Naive thymus-derived CD4-positive, alpha-beta T cell (primary cell): ENCODE data around the gene RACGAP1. TPM values are rescaled to one million over a fixed set of nuclear protein-coding genes. Genes with fewer than 3 reads are reported as not detected.

ENCODE experiments used
- ATAC-seq: fragments of 150-1000 bp; cut with Tn5 transposase; 2 replicates; pipeline ENCODE4 v1.10.0; 2021; ENCODE audit warnings: mild to moderate bottlenecking, moderate library complexity
- CTCF ChIA-PET: fragments of 350-600 bp; sonication (Branson Sonifier 250); formaldehyde crosslinking; loops from one replicate; lab custom pipeline; 2021; ENCODE audit warnings: antibody characterized with exemption; lab: Charles Lee
- POLR2A ChIA-PET: fragments of 350-600 bp; sonication (Branson Sonifier 250); formaldehyde crosslinking; loops from one replicate; lab custom pipeline; 2021; ENCODE audit warnings: antibody characterized with exemption, inconsistent platforms; lab: Charles Lee
- DNase-seq, 9 donors: peaks; one replicate each; pipeline versions ENCODE4 v3.0.0 to v3.0.0-alpha.2; 2020 to 2022; ENCODE audit warnings: mixed read lengths in 1 of 9
- H3K27ac ChIP-seq: one replicate; pipeline ENCODE4 v1.7.0; 2013; ENCODE audit warnings: mild to moderate bottlenecking, low read depth, low read length, moderate library complexity
- H3K27me3 ChIP-seq, 2 donors: one replicate each; pipeline ENCODE4 v1.7.0; 2013; ENCODE audit warnings: low read length in 2 of 2, mild to moderate bottlenecking in 2 of 2, moderate library complexity in 2 of 2; ENCODE audit not compliant: control insufficient read depth in 2 of 2, insufficient read depth in 2 of 2
- H3K36me3 ChIP-seq, 3 experiments: 1 replicate in 2 of 3; 2 replicates in 1 of 3; pipeline ENCODE4 v1.7.0; 2013; ENCODE audit warnings: low read length in 3 of 3, mild to moderate bottlenecking in 3 of 3, moderate library complexity in 1 of 3; ENCODE audit not compliant: insufficient read depth in 3 of 3, control insufficient read depth in 2 of 3
- H3K4me1 ChIP-seq, 2 donors: one replicate each; pipeline ENCODE4 v1.7.0; 2013; ENCODE audit warnings: low read length in 2 of 2, mild to moderate bottlenecking in 2 of 2, moderate library complexity in 1 of 2; ENCODE audit not compliant: control insufficient read depth in 2 of 2, insufficient read depth in 2 of 2
- H3K4me3 ChIP-seq: 2 replicates; pipeline ENCODE4 v1.7.0; 2013; ENCODE audit warnings: mild to moderate bottlenecking, low read length
- H3K9me3 ChIP-seq, 3 experiments: 1 replicate in 2 of 3; 2 replicates in 1 of 3; pipeline ENCODE4 v1.7.0; 2013; ENCODE audit warnings: low read length in 3 of 3; ENCODE audit not compliant: control insufficient read depth in 2 of 3
- H3K27ac Mint-ChIP-seq, 9 donors: one replicate each; pipeline ENCODE4 v1.8.0; 2020 to 2022; ENCODE audit warnings: mixed read lengths in 9 of 9, mild to moderate bottlenecking in 8 of 9, moderate library complexity in 5 of 9, inconsistent platforms in 2 of 9
- H3K27me3 Mint-ChIP-seq, 5 donors: one replicate each; pipeline ENCODE4 v1.8.0; 2021 to 2022; ENCODE audit warnings: mixed read lengths in 5 of 5, mild to moderate bottlenecking in 1 of 5
- H3K36me3 Mint-ChIP-seq, 5 donors: one replicate each; pipeline ENCODE4 v1.8.0; 2020 to 2022; ENCODE audit warnings: mixed read lengths in 5 of 5, mild to moderate bottlenecking in 3 of 5, inconsistent platforms in 1 of 5
- H3K4me1 Mint-ChIP-seq, 7 donors: one replicate each; pipeline ENCODE4 v1.8.0; 2020 to 2022; ENCODE audit warnings: mixed read lengths in 7 of 7, mild to moderate bottlenecking in 3 of 7, inconsistent platforms in 1 of 7
- H3K4me3 Mint-ChIP-seq, 10 donors: one replicate each; pipeline ENCODE4 v1.8.0; 2020 to 2022; ENCODE audit warnings: mild to moderate bottlenecking in 10 of 10, mixed read lengths in 10 of 10, moderate library complexity in 6 of 10, inconsistent platforms in 2 of 10
- H3K9me3 Mint-ChIP-seq, 11 donors: one replicate each; pipeline ENCODE4 v1.8.0; 2020 to 2022; ENCODE audit warnings: mixed read lengths in 11 of 11, mild to moderate bottlenecking in 4 of 11, inconsistent platforms in 1 of 11, moderate library complexity in 1 of 11
- intact Hi-C, 2 donors: fragments of 100-400 bp; cut with micrococcal nuclease; formaldehyde crosslinking; loops; one replicate each; pipeline ENCODE4 v1.15.1; 2023
- polyA plus RNA-seq, 2 donors: library from polyadenylated mRNA; unstranded; fragments of 300-500 nt; fragmentation: Illumina TruSeq; gene quantifications; one replicate each; pipeline ENCODE4 v1.2.3, GENCODE V29; 2021
- total RNA-seq, 6 experiments: library from RNA in 5 of 6; stranded (reverse) in 5 of 6; gene quantifications; 1 replicate in 5 of 6; 2 replicates in 1 of 6; pipeline ENCODE4 v1.2.3 and lab custom pipeline; 2021 to 2026

RACGAP1 gene
- total and polyA plus RNA-seq, 7 experiments from 2014 or later = 4.2 to 111 (median 8.6) TPM

DNA sequence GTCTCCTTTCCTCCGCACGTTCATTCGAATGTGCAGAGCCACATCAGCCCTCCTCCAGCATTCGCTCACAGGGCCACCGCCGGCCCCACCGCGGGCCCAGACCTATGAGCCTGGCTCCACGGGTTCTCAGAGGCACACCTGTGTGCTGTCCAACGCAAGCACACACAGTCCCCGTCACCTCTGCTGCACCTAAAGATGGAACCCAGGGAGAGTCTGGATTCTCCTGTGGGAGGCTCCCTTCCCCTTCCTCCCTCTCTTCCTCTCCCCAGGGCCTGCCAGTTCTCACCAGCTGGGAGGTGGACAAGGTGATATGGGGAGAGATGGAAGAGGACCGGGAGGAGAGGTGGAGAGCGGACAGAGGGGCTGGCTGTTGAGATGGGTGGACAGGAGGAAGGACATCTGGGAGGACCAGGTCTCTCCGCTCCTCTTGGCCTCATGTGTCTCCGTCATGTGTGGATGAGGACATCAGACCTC lies 57.5 kb downstream of the RACGAP1 start:
- Mint-ChIP-seq H3K9me3 (peaks cover 0 to 1% (median 0%) of the 10 kb centered on the region in 11 donors), H3K4me3 (peak overlapping the region; percentile 29 to 83 (median 80)), H3K27ac (no peak overlapping the region), H3K27me3 (peaks cover 27 to 36% (median 30%) of the 10 kb centered on the region in 5 donors), H3K36me3 (no peaks in the 10 kb centered on the region), H3K4me1 (peaks cover 0 to 12% (median 4%) of the 10 kb centered on the region in 7 donors)
- Histone ChIP-seq H3K36me3 (no peaks in the 10 kb centered on the region), H3K4me3 (peak overlapping the region; percentile 81), H3K27ac (no peak overlapping the region), H3K4me1 (peaks cover 0 to 9% of the 10 kb centered on the region in 2 donors), H3K27me3 (no peaks in the 10 kb centered on the region), H3K9me3 (no peaks in the 10 kb centered on the region)
- no peak for DNase-seq
- peak; percentile 5 for ATAC-seq
- ChIA-PET CTCF (interaction anchor here (0.7 to 4.5 kb wide), 20 partner anchors 9 to 209 kb away, joined by 3 to 42 read pairs (median 6); partner anchors contain the start of genes CERS5 and FAIM2), POLR2A (no interaction called here)
- intact Hi-C loops = loop anchor here (1.0 to 2.0 kb wide), 6 partner anchors 57 to 227 kb away; partner anchors contain the start of genes RACGAP1 (in 1 of the 2) and TMBIM6 (in 1 of the 2)

DNA sequence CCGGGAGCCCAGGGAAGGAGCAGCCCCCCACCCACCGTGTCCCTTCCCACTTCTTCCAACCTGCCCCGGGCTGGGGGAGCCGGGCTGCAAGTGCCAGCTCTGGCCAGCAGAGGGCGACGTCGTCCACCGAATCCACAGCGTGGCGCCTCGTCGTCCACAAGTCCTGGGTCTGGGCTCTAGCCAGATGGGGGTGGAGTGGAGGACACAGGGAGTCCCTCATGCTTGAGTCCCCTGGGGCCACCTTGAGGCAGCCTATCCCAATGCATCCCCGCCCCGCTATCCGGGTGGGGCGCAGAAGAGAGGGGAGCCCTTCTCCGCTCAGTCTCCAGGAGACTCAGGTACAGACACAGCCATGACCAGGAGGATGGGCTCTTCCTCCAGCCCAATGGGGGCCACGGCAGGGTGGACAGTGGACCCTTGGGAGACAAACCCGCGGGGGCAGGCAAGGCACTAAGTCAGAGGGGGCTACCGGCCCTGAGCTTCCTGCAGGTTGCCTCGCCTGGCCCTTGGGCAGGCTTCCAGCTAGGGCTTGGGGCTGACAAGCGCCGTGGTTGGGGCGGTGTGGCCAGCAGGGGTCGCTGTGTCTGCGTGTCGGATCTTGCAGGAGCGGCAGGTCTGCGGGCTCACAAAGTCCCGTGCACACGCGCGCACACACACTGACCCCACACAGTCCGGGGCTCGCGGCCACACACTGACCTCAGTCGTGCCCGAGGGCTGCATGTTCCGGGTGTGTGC lies 58.1 kb downstream of the RACGAP1 start:
- Histone ChIP-seq H3K27me3 (no peaks in the 10 kb centered on the region), H3K9me3 (no peaks in the 10 kb centered on the region), H3K4me3 (peak overlapping the region; percentile 81), H3K4me1 (peaks cover 0 to 9% of the 10 kb centered on the region in 2 donors), H3K36me3 (no peaks in the 10 kb centered on the region), H3K27ac (no peak overlapping the region)
- Mint-ChIP-seq H3K4me1 (peaks cover 0 to 12% (median 4%) of the 10 kb centered on the region in 7 donors), H3K27me3 (peaks cover 31 to 41% (median 35%) of the 10 kb centered on the region in 5 donors), H3K36me3 (no peaks in the 10 kb centered on the region), H3K4me3 (peak overlapping the region; percentile 70 to 83 (median 80)), H3K9me3 (peaks cover 0 to 4% (median 0%) of the 10 kb centered on the region in 11 donors), H3K27ac (peak overlapping the region in 1 of 9 donors; percentile 14)
- CTCF ChIA-PET = interaction anchor here (0.6 to 4.5 kb wide), 24 partner anchors 9 to 244 kb away, joined by 3 to 42 read pairs (median 5); partner anchors contain the start of genes CERS5 and FAIM2
- intact Hi-C loops = loop anchor here (1.0 to 2.0 kb wide), 6 partner anchors 58 to 226 kb away; partner anchors contain the start of genes RACGAP1 (in 1 of the 2) and TMBIM6 (in 1 of the 2)
- POLR2A ChIA-PET = no interaction called here
- ATAC-seq = peak; percentile 93
- peak; percentile 81 to 98 (median 93) for DNase-seq

DNA sequence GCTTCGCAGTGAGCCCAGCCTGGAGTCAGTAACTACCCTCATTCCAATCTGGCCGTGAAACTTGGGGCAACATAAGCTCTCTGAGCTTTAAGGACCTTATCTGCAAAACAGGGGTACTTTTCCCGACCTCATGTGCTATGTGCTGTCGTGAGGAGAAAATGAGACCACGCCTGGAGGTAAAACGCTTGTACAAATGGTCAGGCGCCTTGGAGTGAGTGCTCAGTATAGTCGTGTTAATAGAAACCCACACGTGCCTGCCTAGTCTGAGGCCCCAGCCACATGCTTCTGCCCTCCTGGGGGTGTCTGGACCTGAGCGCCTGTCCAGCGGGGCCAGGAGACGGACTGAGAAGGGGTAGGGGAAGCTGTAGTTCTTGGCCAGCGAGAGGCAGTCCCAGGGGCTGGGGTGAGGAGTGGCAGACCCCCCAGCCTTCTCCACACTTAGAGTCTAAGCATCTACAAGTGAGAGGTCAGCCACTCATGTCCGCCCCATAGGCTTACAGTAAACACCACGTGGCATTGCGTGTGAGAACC lies 58.7 kb downstream of the RACGAP1 start:
- no peak for ATAC-seq
- no peak overlapping the region for H3K27ac Mint-ChIP-seq
- no peak overlapping the region for H3K27ac ChIP-seq

DNA sequence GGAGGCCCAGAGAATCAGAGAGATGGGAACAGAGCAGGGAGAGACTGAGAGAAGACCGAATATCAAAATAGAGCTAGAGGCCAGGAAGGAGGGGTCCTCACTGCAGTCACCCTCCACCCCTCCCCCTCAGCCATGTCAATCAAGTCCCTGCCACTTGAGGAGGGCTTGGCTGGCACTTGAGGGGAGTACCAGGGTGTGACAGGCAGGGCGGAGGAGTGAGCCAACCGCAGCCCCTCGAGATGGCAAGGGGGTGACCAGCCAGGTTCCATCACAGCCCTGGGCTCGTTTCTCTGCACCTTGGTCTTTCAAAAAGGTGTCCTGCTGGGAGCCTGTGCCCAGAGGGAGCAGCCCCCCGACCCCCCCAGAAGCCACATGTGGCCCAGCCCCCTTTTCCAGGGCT lies 59.5 kb downstream of the RACGAP1 start:
- Mint-ChIP-seq H3K27ac (no peak overlapping the region), H3K4me3 (no peak overlapping the region), H3K9me3 (peaks cover 0 to 4% (median 0%) of the 10 kb centered on the region in 11 donors), H3K4me1 (peaks cover under 1 to 15% (median 4%) of the 10 kb centered on the region in 7 donors), H3K36me3 (no peaks in the 10 kb centered on the region), H3K27me3 (peaks cover 31 to 46% (median 37%) of the 10 kb centered on the region in 5 donors)
- Histone ChIP-seq H3K27me3 (no peaks in the 10 kb centered on the region), H3K4me1 (peaks cover 0 to 9% of the 10 kb centered on the region in 2 donors), H3K4me3 (no peak overlapping the region), H3K36me3 (no peaks in the 10 kb centered on the region), H3K9me3 (no peaks in the 10 kb centered on the region), H3K27ac (no peak overlapping the region)
- ATAC-seq (no peak), DNase-seq (no peak)
- intact Hi-C loops = loop anchor here in 1 of 2 donors (2.0 kb wide), 1 partner anchor 189 kb away; no protein-coding TSS in a partner anchor
- POLR2A ChIA-PET = no interaction called here
- CTCF ChIA-PET = interaction anchor here (0.6 to 4.5 kb wide), 6 partner anchors 9 to 103 kb away, joined by 3 to 42 read pairs (median 14); no protein-coding TSS in a partner anchor

More for the DNA sequence above, 58.7 kb downstream of the RACGAP1 start:
- POLR2A ChIA-PET = no interaction called here
- Histone ChIP-seq H3K36me3 (no peaks in the 10 kb centered on the region), H3K4me1 (peaks cover 0 to 9% of the 10 kb centered on the region in 2 donors), H3K4me3 (no peak overlapping the region), H3K9me3 (no peaks in the 10 kb centered on the region), H3K27me3 (no peaks in the 10 kb centered on the region)
- H3K36me3 Mint-ChIP-seq = no peaks in the 10 kb centered on the region
- peaks cover 0 to 4% (median 0%) of the 10 kb centered on the region in 11 donors for H3K9me3 Mint-ChIP-seq
- no peak for DNase-seq
- peaks cover 31 to 44% (median 36%) of the 10 kb centered on the region in 5 donors for H3K27me3 Mint-ChIP-seq
- peaks cover 0 to 15% (median 4%) of the 10 kb centered on the region in 7 donors for H3K4me1 Mint-ChIP-seq
- intact Hi-C loops = loop anchor here (1.0 to 2.0 kb wide), 6 partner anchors 59 to 225 kb away; partner anchors contain the start of genes RACGAP1 (in 1 of the 2) and TMBIM6 (in 1 of the 2)
- peak overlapping the region in 6 of 10 donors; percentile 65 to 81 (median 77) for H3K4me3 Mint-ChIP-seq
- CTCF ChIA-PET = interaction anchor here (0.6 to 4.5 kb wide), 17 partner anchors 8 to 245 kb away, joined by 3 to 42 read pairs (median 7); no protein-coding TSS in a partner anchor

DNA sequence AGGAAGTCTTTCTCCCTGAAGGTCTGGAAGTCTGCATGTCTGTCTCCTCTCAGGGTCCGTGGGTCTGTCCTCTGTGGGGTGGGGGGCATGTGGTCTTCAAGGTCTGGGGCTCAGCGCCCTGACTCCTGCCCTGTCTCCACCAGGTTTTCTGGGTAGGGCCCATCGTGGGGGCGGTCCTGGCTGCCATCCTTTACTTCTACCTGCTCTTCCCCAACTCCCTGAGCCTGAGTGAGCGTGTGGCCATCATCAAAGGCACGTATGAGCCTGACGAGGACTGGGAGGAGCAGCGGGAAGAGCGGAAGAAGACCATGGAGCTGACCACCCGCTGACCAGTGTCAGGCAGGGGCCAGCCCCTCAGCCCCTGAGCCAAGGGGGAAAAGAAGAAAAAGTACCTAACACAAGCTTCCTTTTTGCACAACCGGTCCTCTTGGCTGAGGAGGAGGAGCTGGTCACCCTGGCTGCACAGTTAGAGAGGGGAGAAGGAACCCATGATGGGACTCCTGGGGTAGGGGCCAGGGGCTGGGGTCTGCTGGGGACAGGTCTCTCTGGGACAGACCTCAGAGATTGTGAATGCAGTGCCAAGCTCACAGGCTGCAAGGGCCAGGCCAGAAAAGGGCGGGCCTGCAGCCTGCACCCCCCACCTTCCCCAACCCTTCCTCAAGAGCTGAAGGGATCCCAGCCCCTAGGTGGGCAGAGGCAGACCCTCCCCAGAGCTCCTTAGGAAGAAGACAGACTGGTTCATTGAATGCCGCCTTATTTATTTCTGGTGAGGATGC lies 60.3 kb downstream of the RACGAP1 start:
- intact Hi-C loops = no loop called here
- ATAC-seq = no peak
- H3K27me3 ChIP-seq = no peaks in the 10 kb centered on the region
- H3K27ac ChIP-seq = no peak overlapping the region
- peaks cover 0 to 4% (median 0%) of the 10 kb centered on the region in 11 donors for H3K9me3 Mint-ChIP-seq
- H3K4me1 Mint-ChIP-seq = peaks cover 8 to 20% (median 9%) of the 10 kb centered on the region in 7 donors
- H3K9me3 ChIP-seq = no peaks in the 10 kb centered on the region
- DNase-seq = no peak
- no peak overlapping the region for H3K27ac Mint-ChIP-seq
- ChIA-PET CTCF (interaction anchor here (3.1 to 4.5 kb wide), 4 partner anchors 19 to 104 kb away, joined by 8 to 42 read pairs (median 26); no protein-coding TSS in a partner anchor), POLR2A (no interaction called here)
- no peak overlapping the region for H3K4me3 Mint-ChIP-seq
- H3K27me3 Mint-ChIP-seq = peaks cover 39 to 54% (median 45%) of the 10 kb centered on the region in 5 donors
- no peaks in the 10 kb centered on the region for H3K36me3 ChIP-seq
- peaks cover 0 to 6% (median 3%) of the 10 kb centered on the region in 5 donors for H3K36me3 Mint-ChIP-seq
- H3K4me1 ChIP-seq = peaks cover 0 to 9% of the 10 kb centered on the region in 2 donors
- H3K4me3 ChIP-seq = no peak overlapping the region
